ENCODE measurements around the gene BZW1.
"Not testable (repeated sequence)": the region's sequence is repeated elsewhere in the genome, so short reads cannot be mapped to it uniquely, and the experiment has no call there.

Gene BZW1

GRCh38 chr2:200794143-200794542 is 17.6 kb upstream of the BZW1 start:
- no peak for DNase-seq

DNA sequence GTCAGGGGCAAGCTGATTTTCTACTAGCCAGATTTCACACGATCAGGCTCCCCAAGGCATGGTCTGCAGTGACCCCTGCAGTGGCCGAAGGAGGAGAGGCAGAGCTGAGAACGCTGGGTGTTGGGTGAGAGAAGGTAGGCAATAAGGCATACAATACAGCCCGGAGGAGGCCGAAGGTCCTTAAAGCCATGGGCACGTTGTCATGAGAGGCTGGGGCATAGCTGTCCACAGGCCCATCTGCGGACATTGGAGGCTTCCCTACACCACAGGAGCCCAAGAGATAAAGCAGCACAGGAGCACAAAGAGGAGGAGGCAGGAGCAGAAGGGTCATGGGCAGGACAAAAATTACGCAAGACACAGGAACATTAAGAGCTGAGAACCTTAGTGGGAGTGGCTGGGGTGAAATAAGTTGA is 16.7 kb upstream of the BZW1 start:
- no peak for DNase-seq

DNA sequence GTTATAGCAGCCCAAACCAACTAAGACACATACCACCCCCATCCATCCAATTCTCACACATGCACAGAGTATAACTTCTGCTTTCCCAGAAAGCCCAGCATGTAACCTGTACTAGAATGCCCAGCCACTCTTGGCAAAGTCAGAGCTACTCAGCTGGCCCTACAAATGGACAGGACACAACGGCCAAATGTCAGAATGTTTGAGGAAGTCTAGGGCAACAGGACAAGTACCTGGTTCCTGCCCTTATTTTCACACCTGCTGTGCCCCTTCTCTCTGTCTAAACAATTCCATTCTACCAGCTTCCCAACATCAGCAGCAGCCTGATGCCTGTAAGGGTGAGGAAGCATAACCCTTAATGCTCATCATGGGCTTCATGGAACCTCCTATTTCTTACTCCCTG is 15.1 kb upstream of the BZW1 start:
- DNase-seq = no peak

DNA sequence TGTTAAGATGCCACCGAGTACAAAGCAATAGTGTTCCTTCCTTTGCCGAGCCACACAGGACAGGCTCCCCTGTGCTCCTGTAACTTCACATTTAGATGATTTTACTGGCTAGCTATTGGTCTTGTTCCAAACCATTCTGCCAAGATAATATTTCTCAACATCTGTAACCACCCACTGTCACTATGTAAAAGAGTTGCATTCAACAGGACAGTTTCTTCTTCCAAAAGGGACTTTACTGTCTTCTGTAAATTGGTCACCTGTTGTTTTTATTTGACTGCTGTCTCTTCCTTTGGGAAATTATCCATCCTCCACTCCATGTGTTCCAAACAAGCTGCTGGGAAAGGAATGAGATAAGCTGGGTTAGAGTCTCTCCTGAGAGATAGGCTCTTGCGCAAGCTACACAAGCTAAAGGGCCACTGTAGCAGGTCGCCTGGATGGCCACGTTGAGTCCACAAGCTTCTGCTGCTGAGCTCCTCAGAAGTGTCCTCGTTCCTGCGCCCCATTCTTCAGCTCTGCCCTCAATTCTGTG is 14.4 kb upstream of the BZW1 start:
- DNase-seq = no peak

- no peak for DNase-seq
These were observed 13.2 kb upstream of the BZW1 start for GRCh38 chr2:200798514-200798913.

GRCh38 chr2:200800458-200800857 is 11.3 kb upstream of the BZW1 start:
- no peak for DNase-seq

GRCh38 chr2:200801431-200801830 is 10.3 kb upstream of the BZW1 start:
- DNase-seq = not testable (repeated sequence)

DNA sequence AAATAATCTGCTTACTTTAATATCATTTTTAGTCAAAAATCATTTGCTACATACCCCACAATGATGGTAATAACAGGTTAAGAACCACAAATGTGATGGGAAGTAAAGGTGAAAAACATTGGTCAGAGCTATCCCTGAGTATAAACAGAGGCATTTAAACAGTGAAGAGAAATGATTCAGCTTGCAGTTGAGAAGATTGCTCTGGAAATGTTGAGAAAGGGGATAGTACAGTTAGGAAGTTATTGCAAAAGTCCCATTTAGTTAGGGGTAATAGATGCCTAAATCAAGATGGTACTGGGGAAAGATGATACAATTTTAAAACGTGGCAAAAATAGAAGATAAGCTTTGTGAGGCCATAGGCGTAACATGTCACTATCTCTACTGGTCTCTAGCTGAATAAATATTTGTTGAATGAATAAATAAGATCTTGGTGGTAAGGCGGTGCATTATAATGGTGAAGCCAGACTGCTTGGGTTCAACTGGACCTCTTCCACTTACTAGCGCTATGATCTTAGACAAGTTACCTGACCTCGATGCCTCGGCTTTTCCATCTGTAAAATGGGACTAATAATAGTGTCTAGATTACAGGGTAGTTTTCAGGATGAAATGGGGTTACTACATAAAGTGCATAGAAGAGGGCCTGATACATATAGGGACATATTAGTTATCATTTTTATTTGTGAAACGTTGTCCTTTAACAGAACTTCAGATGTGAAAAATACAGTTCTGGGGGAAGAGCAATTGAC is 2.0 kb upstream of the BZW1 start:
- DNase-seq = no peak

DNA sequence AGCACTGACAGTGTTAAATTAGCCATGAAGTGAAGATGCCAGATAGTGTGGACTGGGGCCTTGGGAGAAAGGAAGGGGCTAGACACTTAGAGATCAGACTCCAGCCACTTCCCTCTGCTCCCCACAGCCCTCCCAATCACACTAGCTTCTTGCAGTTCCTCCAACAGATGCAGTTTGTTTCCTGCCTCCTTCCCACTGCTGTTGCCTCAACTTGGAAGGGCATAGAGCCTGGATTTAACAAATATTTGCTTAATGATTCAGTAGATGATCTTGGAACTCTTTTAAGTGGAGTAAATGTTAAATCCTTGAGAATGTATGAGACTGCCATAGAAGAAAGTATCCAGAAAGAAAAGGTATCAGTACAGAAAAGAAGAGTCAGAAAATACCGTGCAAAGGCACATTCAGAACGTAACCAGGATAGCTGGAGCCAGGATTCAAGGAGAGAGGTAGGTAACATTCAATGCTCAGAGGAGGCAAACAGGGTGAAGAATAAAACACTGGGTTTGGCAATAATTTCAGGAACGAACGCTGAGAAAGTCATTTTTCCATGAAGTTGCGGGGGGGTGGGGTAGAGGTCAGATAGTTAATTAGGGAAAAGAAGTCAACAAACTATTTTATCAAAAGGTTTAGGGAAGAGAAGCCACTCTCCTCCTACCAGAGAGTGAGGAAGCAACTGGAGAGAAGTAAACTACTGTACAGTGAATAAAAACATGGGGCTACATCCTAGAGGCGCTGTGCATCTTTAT is 1.3 kb upstream of the BZW1 start:
- no peak for DNase-seq

DNA sequence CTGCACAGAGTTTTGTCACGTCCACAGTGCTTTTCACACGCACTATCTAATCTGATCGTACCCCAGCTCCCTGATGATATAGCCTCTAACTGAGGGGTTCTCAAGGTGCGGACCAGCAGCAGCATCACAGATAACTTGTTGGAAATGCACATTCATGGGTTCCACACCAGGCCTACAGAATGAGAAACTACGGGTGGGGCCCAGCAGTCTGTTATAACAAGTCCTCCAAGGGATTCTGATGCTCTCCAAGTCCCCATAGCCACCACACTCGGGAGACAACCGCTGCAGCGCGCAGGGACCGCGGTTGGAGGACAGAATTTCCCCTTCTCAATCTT is 745 bp upstream of the BZW1 start:
- DNase-seq = no peak

DNA sequence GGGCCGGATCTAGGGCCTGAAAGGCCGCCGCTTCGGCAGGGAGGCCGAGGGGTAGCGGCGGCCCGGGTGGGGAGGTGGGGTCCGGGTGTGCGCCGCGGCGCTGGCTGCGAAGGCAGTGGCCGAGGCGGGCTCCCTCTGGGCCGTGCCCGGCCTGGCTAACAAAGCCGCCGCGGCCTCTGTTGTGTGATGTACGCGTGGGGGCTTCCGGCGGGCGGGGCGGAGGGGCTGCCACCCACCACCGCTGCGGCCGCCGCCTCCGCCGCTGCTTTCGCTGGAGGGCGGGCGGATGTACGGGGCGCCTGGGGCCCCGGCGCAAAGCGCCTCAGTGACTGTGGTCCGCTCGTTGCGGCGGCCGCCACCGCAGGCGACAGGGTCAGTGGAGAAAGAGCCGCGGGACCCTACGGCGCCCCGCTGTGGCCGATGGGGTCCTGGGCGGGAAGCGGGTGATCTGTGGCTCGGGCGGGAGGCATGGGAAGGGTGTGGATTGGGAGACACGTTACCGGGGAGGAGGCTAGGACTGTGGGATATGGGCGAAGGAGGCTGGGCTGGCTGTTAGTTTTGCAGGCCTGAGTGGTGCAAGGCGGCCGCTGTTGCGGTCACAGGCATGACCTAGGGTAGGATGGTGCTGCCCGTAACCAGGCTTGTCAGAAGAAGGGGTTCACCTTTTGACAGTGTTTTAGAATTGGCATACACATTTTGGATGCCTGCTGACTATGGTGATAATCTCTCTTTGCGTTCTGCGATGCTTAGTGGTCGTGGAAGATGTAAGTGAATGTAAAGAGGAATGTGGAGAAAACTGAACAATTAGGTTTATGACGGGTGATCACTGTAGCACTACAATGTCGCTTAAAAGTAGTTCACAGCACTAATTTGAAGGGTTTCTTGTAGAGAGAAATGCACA is 662 bp downstream of the BZW1 start:
- DNase-seq = peak; percentile 86

DNA sequence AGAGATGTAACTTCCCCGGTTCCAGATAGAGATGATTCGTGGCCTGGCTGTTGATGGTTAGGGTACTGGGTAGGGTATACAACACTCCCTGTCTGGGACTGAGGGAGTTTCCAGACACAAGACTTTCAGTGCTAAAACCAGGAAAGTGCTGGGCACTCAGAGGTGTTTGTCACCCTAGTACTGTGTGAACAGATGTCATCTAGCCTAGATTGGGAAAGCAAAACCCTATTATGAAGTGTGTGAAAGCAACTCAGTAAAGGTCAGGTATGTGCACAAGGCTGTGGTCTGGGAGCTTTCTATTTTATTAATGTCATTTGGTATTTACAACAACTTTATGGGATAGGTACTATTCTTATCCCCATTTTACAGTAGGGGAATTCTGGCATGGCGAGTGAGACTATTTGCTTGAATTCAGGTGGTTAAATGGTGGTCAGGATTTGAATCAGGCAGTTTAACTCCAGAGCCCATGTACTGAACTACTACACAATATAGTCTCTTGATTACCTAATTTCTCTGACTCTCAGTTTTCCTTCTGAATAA is 2.6 kb downstream of the BZW1 start:
- DNase-seq = no peak

- no peak for DNase-seq
These were observed 3.2 kb downstream of the BZW1 start for GRCh38 chr2:200814917-200815316.

GRCh38 chr2:200818732-200819131 is 7.0 kb downstream of the BZW1 start:
- DNase-seq = not testable (repeated sequence)

DNA sequence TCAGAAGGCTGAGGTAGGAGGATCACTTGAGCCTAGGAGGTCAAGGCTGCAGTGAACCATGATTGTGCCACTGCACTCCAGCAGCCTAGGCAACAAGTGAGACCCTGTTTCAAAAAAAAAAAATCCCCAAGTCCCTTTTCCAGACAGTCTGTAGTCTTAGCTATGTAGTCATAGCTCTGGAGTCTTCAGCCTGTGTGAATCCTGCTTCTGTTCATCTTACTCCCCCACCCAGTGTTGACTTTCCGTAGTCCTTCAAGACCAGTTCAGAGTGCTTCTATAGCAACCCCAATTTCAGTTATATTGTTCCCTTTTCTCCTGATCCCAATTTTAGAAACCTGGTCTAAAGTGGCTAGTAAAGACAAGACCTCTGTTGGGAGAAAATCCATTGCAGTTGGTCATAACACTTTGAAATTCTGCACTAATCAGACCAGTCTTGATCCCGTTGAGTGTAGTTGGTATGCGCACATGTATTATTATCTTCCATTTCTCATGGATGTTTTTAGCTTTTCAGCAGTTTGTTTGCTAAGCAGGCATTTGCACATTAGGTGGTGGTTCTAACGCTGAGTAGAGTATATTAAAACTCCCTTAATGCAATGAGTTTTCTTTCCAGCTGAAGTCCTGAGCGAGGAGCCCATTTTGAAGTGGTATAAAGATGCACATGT is 9.0 kb downstream of the BZW1 start:
- DNase-seq = no peak

DNA sequence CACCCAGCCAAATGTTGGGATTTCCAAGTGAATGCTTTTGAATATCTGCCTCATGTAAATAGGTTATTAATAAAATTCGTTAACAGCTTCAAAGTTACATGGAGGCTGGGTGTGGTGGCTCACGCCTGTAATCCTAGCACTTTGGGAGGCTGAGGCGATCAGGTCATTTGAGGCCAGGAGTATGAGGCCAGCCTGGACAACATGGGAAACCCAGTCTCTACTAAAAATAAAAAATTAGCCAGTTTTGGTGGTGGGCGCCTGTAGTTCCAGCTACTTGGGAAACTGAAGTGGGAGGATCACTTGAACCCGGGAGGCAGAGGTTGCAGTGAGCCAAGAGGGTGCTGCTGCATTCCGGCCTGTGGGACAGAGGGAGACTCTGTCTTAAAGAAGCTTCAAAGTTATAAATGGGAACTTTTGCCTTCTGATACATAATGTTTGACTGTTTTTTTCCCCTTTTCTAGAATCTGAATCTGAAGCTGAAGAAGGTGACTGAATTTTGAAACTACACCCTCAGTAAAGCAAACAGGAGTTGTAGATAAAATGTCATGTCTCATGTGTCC is 10.1 kb downstream of the BZW1 start:
- DNase-seq = no peak

DNA sequence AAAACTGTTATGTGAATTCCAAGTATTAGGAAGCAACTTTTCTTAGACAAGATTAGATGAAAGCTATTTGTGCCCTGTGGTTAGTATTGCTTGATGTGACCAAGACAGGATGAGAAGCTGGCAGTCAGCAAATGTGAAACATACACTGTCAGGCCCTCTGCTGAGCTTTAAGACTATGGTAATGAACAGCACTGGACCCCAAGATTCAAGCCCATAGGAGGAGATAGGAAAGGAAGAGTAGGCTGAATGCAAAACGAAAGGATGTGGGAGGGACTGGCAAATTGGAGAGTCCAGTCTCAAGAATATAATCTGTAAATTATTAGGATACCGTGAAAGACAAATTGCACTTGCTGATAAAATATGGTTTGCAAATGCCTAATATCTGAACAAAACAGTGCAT is 16.4 kb downstream of the BZW1 start:
- no peak for DNase-seq

DNA sequence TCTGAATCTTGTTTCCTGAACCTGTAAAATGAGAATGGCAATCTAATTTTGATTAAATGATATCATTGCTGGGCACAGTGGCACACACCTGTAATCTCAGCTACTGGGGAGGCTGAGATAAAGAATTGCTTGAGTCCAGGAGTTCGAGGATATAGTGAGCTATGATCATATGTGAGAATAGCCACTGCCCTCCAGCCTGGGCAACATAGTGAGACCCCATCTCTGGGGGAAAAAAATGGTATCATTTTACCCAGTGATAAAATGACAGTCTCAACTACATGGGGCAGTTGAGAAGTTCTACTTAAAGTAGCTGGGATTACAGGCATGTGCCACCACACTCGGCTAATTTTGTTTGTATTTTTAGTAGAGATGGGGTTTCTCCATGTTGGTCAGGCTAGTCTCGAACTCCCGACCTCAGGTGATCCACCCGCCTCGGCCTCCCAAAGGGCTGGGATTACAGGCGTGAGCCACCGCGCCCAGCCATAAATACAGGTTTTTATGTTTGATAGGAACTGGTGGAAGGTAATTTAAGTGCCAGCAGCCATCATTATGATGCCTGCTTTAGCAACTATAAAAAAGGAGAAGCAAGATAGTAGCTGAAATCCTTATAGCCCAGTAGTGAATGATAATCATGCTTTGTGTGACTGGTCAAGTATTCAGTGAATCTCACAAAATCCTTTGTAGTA is 17.0 kb downstream of the BZW1 start:
- no peak for DNase-seq

GRCh38 chr2:200829258-200829655 is 17.5 kb downstream of the BZW1 start:
- DNase-seq = no peak

- DNase-seq = no peak
These were observed 23.0 kb downstream of the BZW1 start for GRCh38 chr2:200834701-200835100.

GRCh38 chr2:200839513-200839912 is 27.8 kb downstream of the BZW1 start:
- DNase-seq = no peak
